Muscle layer of duodenum (tissue), 2 donors: Measurements from ENCODE around the gene LDLRAD3.

Source experiments
- H3K27ac ChIP-seq: one replicate; pipeline ENCODE4 v1.7.0; 2013; ENCODE audit warnings: mild to moderate bottlenecking, low read length
- H3K27me3 ChIP-seq: one replicate; pipeline ENCODE4 v1.7.0; 2013; ENCODE audit warnings: low read depth, mild to moderate bottlenecking, control low read depth, low read length
- H3K36me3 ChIP-seq, 2 donors: one replicate each; pipeline ENCODE4 v1.7.0; 2013; ENCODE audit warnings: low read length in 2 of 2, control low read depth in 1 of 2, mild to moderate bottlenecking in 1 of 2; ENCODE audit not compliant: insufficient read depth in 2 of 2, control insufficient read depth in 1 of 2
- H3K4me1 ChIP-seq, 2 donors: one replicate each; pipeline ENCODE4 v1.7.0; 2013; ENCODE audit warnings: low read length in 2 of 2, mild to moderate bottlenecking in 2 of 2, control low read depth in 1 of 2, moderate library complexity in 1 of 2; ENCODE audit not compliant: insufficient read depth in 2 of 2, control insufficient read depth in 1 of 2
- H3K4me3 ChIP-seq, 2 donors: one replicate each; pipeline ENCODE4 v1.7.0; 2013; ENCODE audit warnings: low read length in 2 of 2, low read depth in 1 of 2, mild to moderate bottlenecking in 1 of 2
- H3K9me3 ChIP-seq, 2 donors: one replicate each; pipeline ENCODE4 v1.7.0; 2013; ENCODE audit warnings: low read length in 2 of 2, control low read depth in 1 of 2, mild to moderate bottlenecking in 1 of 2; ENCODE audit not compliant: control insufficient read depth in 1 of 2
- donor health status: healthy.

The LDLRAD3 gene

GRCh38 chr11:36110668-36111410 lies 167.0 kb downstream of the LDLRAD3 start:
- H3K4me3 ChIP-seq = no peak overlapping the region
- peaks cover 0 to 15% of the 10 kb centered on the region in 2 donors for H3K9me3 ChIP-seq
- H3K27me3 ChIP-seq = no peaks in the 10 kb centered on the region
- H3K36me3 ChIP-seq = peaks cover 0 to 3% of the 10 kb centered on the region in 2 donors
- H3K27ac ChIP-seq = no peak overlapping the region
- no peaks in the 10 kb centered on the region for H3K4me1 ChIP-seq

- Histone ChIP-seq H3K36me3 (peaks cover 0 to 3% of the 10 kb centered on the region in 2 donors), H3K9me3 (peaks cover 0 to 15% of the 10 kb centered on the region in 2 donors), H3K4me3 (no peak overlapping the region), H3K27ac (no peak overlapping the region), H3K4me1 (no peaks in the 10 kb centered on the region), H3K27me3 (no peaks in the 10 kb centered on the region)
Measured at GRCh38 chr11:36114095-36114494, 170.2 kb downstream of the LDLRAD3 start.

- H3K27me3 ChIP-seq = no peaks in the 10 kb centered on the region
- H3K27ac ChIP-seq = no peak overlapping the region
- no peaks in the 10 kb centered on the region for H3K4me1 ChIP-seq
- H3K4me3 ChIP-seq = no peak overlapping the region
- H3K36me3 ChIP-seq = peaks cover 0 to 3% of the 10 kb centered on the region in 2 donors
- peaks cover 0 to 15% of the 10 kb centered on the region in 2 donors for H3K9me3 ChIP-seq
Measured at GRCh38 chr11:36115378-36115801, 171.5 kb downstream of the LDLRAD3 start.

GRCh38 chr11:36116161-36116560 lies 172.3 kb downstream of the LDLRAD3 start:
- Histone ChIP-seq H3K36me3 (peaks cover 0 to 3% of the 10 kb centered on the region in 2 donors), H3K27me3 (no peaks in the 10 kb centered on the region), H3K4me1 (no peaks in the 10 kb centered on the region), H3K27ac (no peak overlapping the region), H3K4me3 (no peak overlapping the region), H3K9me3 (peaks cover 0 to 15% of the 10 kb centered on the region in 2 donors)

- H3K36me3 ChIP-seq = peaks cover 0 to 3% of the 10 kb centered on the region in 2 donors
- H3K27ac ChIP-seq = no peak overlapping the region
- peaks cover 0 to 9% of the 10 kb centered on the region in 2 donors for H3K9me3 ChIP-seq
- no peak overlapping the region for H3K4me3 ChIP-seq
- no peaks in the 10 kb centered on the region for H3K4me1 ChIP-seq
- H3K27me3 ChIP-seq = no peaks in the 10 kb centered on the region
Measured at GRCh38 chr11:36118084-36118483, 174.2 kb downstream of the LDLRAD3 start.

GRCh38 chr11:36119300-36119699 lies 175.4 kb downstream of the LDLRAD3 start:
- Histone ChIP-seq H3K4me1 (no peaks in the 10 kb centered on the region), H3K36me3 (no peaks in the 10 kb centered on the region), H3K27ac (no peak overlapping the region), H3K4me3 (no peak overlapping the region), H3K27me3 (no peaks in the 10 kb centered on the region), H3K9me3 (no peaks in the 10 kb centered on the region)

DNA sequence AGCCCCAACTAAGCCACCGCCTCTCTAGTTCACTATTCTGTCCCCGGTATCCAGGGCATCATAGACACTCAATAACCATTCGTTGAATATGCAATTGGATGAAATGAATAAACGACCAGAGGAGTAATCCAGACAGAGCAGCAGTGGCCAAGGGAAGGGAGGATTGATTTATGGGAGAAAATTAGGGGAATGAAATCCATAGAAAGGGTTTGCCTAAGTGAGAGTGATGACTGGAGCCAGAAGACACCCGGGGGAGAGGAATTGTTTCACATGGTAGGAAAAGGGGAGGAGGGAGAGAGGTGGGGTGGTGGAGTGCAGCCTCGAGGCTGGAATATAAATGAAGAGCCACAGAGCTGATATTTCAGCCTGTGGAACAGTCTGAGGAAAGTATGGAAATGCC lies 177.2 kb downstream of the LDLRAD3 start:
- Histone ChIP-seq H3K4me1 (no peaks in the 10 kb centered on the region), H3K9me3 (no peaks in the 10 kb centered on the region), H3K4me3 (no peak overlapping the region), H3K27ac (no peak overlapping the region), H3K36me3 (no peaks in the 10 kb centered on the region), H3K27me3 (no peaks in the 10 kb centered on the region)

DNA sequence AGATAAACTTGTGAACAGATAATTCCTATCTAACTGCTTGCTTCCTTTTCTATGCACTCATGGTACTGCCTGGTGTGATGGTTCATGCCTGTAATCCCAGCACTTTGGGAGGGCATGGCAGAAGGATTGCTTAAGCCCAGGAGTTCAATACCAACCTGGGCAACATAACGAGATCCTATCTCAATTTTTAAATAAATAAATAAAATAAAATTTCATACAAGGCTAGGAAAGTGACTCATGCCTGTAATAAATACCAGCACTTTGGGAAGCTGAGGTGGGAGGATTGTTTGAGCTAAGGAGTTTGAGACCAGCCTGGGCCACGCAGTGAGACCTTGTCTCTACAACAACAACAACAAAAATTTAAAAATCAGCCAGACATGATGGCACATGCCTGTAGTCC lies 178.8 kb downstream of the LDLRAD3 start:
- Histone ChIP-seq H3K9me3 (no peaks in the 10 kb centered on the region), H3K27ac (no peak overlapping the region), H3K27me3 (no peaks in the 10 kb centered on the region), H3K36me3 (no peaks in the 10 kb centered on the region), H3K4me1 (no peaks in the 10 kb centered on the region), H3K4me3 (no peak overlapping the region)

DNA sequence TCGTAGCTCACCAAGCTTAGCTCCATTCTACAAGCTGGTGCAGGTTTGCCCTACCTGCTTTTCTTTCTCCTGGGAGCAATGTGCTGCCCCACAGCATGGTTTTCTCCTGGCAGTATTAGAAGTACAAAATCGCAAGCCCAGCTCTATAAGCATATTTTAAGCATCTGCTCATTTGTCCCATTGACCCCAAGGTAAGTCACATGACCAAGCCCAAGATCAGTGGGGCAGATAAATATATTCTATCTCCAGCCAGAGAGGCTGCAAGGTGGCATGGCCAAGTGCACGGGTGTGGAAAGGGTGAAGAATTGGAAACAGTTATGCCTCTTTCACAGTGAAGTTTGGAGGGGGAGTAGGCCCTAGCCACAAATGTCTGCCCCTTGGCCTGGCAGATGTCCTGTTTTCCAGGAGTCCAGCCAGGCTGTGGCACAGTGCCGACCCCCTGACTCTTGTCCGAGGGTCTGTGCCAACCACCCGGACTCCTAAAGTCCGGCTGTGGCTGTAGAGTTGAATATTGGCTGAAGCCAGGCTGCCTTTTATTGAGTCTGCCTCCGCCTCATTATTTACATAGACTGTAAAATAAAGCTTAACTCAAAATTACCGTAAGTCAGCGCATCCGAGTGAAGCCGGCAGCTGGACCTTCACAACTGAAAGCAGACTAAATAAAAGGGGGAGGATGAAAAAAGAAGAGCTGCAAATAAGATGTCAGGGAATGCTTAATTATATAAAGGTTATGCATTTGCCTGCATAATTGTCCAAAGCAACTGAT lies 179.7 kb downstream of the LDLRAD3 start:
- Histone ChIP-seq H3K27ac (no peak overlapping the region), H3K36me3 (no peaks in the 10 kb centered on the region), H3K27me3 (no peaks in the 10 kb centered on the region), H3K4me1 (no peaks in the 10 kb centered on the region), H3K4me3 (no peak overlapping the region), H3K9me3 (no peaks in the 10 kb centered on the region)

GRCh38 chr11:36126678-36127077 lies 182.8 kb downstream of the LDLRAD3 start:
- no peaks in the 10 kb centered on the region for H3K4me1 ChIP-seq
- H3K9me3 ChIP-seq = no peaks in the 10 kb centered on the region
- H3K36me3 ChIP-seq = no peaks in the 10 kb centered on the region
- no peak overlapping the region for H3K27ac ChIP-seq
- H3K27me3 ChIP-seq = no peaks in the 10 kb centered on the region
- H3K4me3 ChIP-seq = no peak overlapping the region

DNA sequence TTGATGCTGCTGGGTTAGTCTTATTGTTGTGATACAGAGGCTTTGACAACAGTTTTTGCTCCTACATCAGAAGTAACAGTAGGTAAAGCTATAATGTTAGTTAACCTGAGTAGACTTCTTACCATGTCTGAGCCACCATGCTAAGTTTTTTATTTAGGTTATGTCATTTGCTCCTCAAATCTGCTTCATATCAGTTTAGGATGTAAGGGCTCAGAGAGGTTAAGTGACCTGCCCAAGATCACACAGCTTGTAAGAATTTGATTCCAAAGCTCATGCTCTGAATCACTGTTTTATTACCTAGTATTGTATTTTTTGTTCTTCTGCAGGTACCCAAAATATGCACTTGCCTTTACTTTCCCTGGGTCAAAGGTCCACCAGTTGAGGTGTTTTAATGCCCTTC lies 183.7 kb downstream of the LDLRAD3 start:
- no peaks in the 10 kb centered on the region for H3K27me3 ChIP-seq
- H3K9me3 ChIP-seq = no peaks in the 10 kb centered on the region
- no peak overlapping the region for H3K4me3 ChIP-seq
- no peaks in the 10 kb centered on the region for H3K4me1 ChIP-seq
- H3K36me3 ChIP-seq = no peaks in the 10 kb centered on the region
- no peak overlapping the region for H3K27ac ChIP-seq
